ENCODE results near the gene ELL2. TPM values are rescaled to one million over a fixed set of nuclear protein-coding genes. Genes with fewer than 3 reads are reported as not detected.

Gene ELL2
- total and polyA plus RNA-seq, 2 of the 13 experiments (the other 11 are each of a cell fraction or from before 2014, with no cell fraction given), result 78.9 to 97.1 TPM

GRCh38 chr5:95988877-95989276 is 27.2 kb upstream of the ELL2 start (continued):
- TF ChIP-seq ZNF768 (CRISPR knock-in tag; IDR thresholded peaks at IDR 0.05) (no peak), MEF2D (CRISPR knock-in tag; IDR thresholded peaks at IDR 0.05) (0 out of 2 replicates have a peak, but pooled peaks have one; percentile 32), ISX (CRISPR knock-in tag; conservative IDR thresholded peaks at IDR 0.05) (no peak), ELF3 (CRISPR knock-in tag; IDR thresholded peaks at IDR 0.05) (peak; percentile 67; the same call in 1 of the 2 replicates), ZFP37 (CRISPR knock-in tag; IDR thresholded peaks at IDR 0.05; ENCODE audit: borderline replicate concordance) (no peak), ZNF431 (CRISPR knock-in tag; IDR thresholded peaks at IDR 0.05; ENCODE audit: borderline replicate concordance, low read depth) (no peak), ZNF546 (CRISPR knock-in tag; conservative IDR thresholded peaks at IDR 0.05) (no peak), ZBTB26 (CRISPR knock-in tag; IDR thresholded peaks at IDR 0.05; ENCODE audit: borderline replicate concordance) (no peak), ZSCAN31 (CRISPR knock-in tag; IDR thresholded peaks at IDR 0.05; ENCODE audit: low read depth) (no peak), ZNF777 (CRISPR knock-in tag; IDR thresholded peaks at IDR 0.05) (no peak), ZFP90 (CRISPR knock-in tag; IDR thresholded peaks at IDR 0.05; ENCODE audit: borderline replicate concordance) (no peak), PHB2 (IDR thresholded peaks at IDR 0.05; ENCODE audit: partially characterized antibody) (no peak), ADNP (CRISPR knock-in tag; IDR thresholded peaks at IDR 0.05) (no peak), ZNF629 (CRISPR knock-in tag; conservative IDR thresholded peaks at IDR 0.05) (no peak), MYPOP (CRISPR knock-in tag; IDR thresholded peaks at IDR 0.05) (no peak), ZNF687 (CRISPR knock-in tag; IDR thresholded peaks at IDR 0.05) (no peak), GTF3A (CRISPR knock-in tag; conservative IDR thresholded peaks at IDR 0.05) (no peak), ZBTB38 (CRISPR knock-in tag; IDR thresholded peaks at IDR 0.05) (no peak), SAP130 (CRISPR knock-in tag; IDR thresholded peaks at IDR 0.05; ENCODE audit: low read depth) (peak; percentile 85), ASH2L (IDR thresholded peaks at IDR 0.05; ENCODE audit: insufficient read length, low read depth, low read length) (peak; percentile 36), PLSCR1 (CRISPR knock-in tag; IDR thresholded peaks at IDR 0.05; ENCODE audit: borderline replicate concordance) (no peak), ZNF598 (CRISPR knock-in tag; IDR thresholded peaks at IDR 0.05; ENCODE audit: borderline replicate concordance) (no peak)

Data from HepG2 (cell line).